SU-DHL-6 (cell line): ENCODE results near the gene NTSR1.

ENCODE experiments used
- CTCF ChIP-seq: fragments of 200-600 bp; sonication (generic); IDR thresholded peaks from one replicate; pipeline ENCODE4 v1.5.1; 2017; ENCODE audit warnings: antibody characterized with exemption, mild to moderate bottlenecking, low read length, moderate library complexity; ENCODE audit not compliant: insufficient read depth, poor library complexity, severe bottlenecking
- EZH2phosphoT487 ChIP-seq: fragments of 200-600 bp; sonication (generic), shearing (Covaris generic); conservative IDR thresholded peaks from 2 replicates; pipeline ENCODE4 v1.6.1; 2018; ENCODE audit warnings: mild to moderate bottlenecking, antibody characterized with exemption, low read length, moderate library complexity, mixed read lengths

- TF ChIP-seq EZH2phosphoT487 (no peak), CTCF (no peak)
Measured at GRCh38 chr20:62724692-62725595, 16.3 kb downstream of the NTSR1 start.
